HEK293 (cell line): ENCODE data around the gene EDAR.

Experiments used
- CTCF ChIA-PET: fragments of 350-600 bp; formaldehyde crosslinking; extraction: SDS; loops from one replicate; lab custom pipeline; 2021; ENCODE audit warnings: antibody characterized with exemption; lab: Yijun Ruan, JAX
- POLR2A ChIA-PET: fragments of 300-600 bp; formaldehyde crosslinking; extraction: SDS; loops from one replicate; lab custom pipeline; 2020; ENCODE audit warnings: antibody characterized with exemption, inconsistent platforms; lab: Yijun Ruan, JAX
- H3K27ac ChIP-seq: fragments of 200-500 bp; sonication (Bioruptor generic); 2 replicates; pipeline ENCODE4 v1.5.1; 2014; ENCODE audit warnings: low read depth, low read length, control low read depth, inconsistent platforms; ENCODE audit errors: extremely low read depth
- H3K36me3 ChIP-seq, 2 experiments: fragments of 200-500 bp in 1 of 2; sonication (Bioruptor generic) in 1 of 2; 1 replicate in 1 of 2; 2 replicates in 1 of 2; pipeline ENCODE4 v1.5.1; 2014 to 2017; ENCODE audit warnings: inconsistent platforms in 2 of 2, low read length in 2 of 2; ENCODE audit not compliant: control insufficient read depth in 2 of 2, insufficient read depth in 1 of 2
- H3K4me1 ChIP-seq: fragments of 200-500 bp; sonication (Bioruptor generic); 2 replicates; pipeline ENCODE4 v1.5.1; 2014; ENCODE audit warnings: mild to moderate bottlenecking, low read length, inconsistent platforms; ENCODE audit not compliant: control insufficient read depth, insufficient read depth
- H3K4me3 ChIP-seq: 2 replicates; pipeline ENCODE4 v1.5.1; 2011; ENCODE audit warnings: low read depth, mild to moderate bottlenecking, control low read depth, low read length, moderate library complexity
- H3K9me3 ChIP-seq: fragments of 200-500 bp; sonication (Bioruptor generic); 2 replicates; pipeline ENCODE4 v1.5.1; 2014; ENCODE audit warnings: low read depth, low read length, inconsistent platforms; ENCODE audit not compliant: control insufficient read depth, insufficient read depth
- BCL11B ChIP-seq: fragments of 450-650 bp; formaldehyde crosslinking; IDR thresholded peaks from 2 replicates; pipeline ENCODE4 v1.5.1; 2016; ENCODE audit warnings: low read depth, missing biosample characterization, missing genetic modification characterization
- GLIS1 ChIP-seq: fragments of 450-650 bp; formaldehyde crosslinking; IDR thresholded peaks from 2 replicates; pipeline ENCODE4 v1.5.1; 2016; ENCODE audit warnings: missing biosample characterization, missing genetic modification characterization
- HOXD13 ChIP-seq: sonication (generic); formaldehyde crosslinking; IDR thresholded peaks from 2 replicates; pipeline ENCODE4 v1.8.0; 2022; ENCODE audit warnings: missing genetic modification reagents, borderline replicate concordance
- KLF7 ChIP-seq: fragments of 450-650 bp; formaldehyde crosslinking; IDR thresholded peaks from 2 replicates; pipeline ENCODE4 v1.5.1; 2016; ENCODE audit warnings: missing biosample characterization, missing genetic modification characterization, borderline replicate concordance
- PBX3 ChIP-seq: sonication (generic); formaldehyde crosslinking; IDR thresholded peaks from 2 replicates; pipeline ENCODE4 v1.8.1; 2022; ENCODE audit warnings: mild to moderate bottlenecking, moderate library complexity, missing genetic modification reagents
- REPIN1 ChIP-seq: fragments of 450-650 bp; formaldehyde crosslinking; IDR thresholded peaks from 2 replicates; pipeline ENCODE4 v1.5.1; 2017; ENCODE audit warnings: missing biosample characterization, missing genetic modification characterization, low read depth
- SCRT1 ChIP-seq: fragments of 450-650 bp; formaldehyde crosslinking; IDR thresholded peaks from 2 replicates; pipeline ENCODE4 v1.5.1; 2016; ENCODE audit warnings: missing biosample characterization, missing genetic modification characterization, borderline replicate concordance
- YY1 ChIP-seq: fragments of 450-650 bp; formaldehyde crosslinking; IDR thresholded peaks from 2 replicates; pipeline ENCODE4 v1.5.1; 2018; ENCODE audit warnings: missing biosample characterization, missing genetic modification characterization
- ZBTB21 ChIP-seq: fragments of 450-650 bp; formaldehyde crosslinking; IDR thresholded peaks from 2 replicates; pipeline ENCODE4 v1.5.1; 2017; ENCODE audit warnings: missing biosample characterization, missing genetic modification characterization
- ZBTB49 ChIP-seq: fragments of 450-650 bp; formaldehyde crosslinking; IDR thresholded peaks from 2 replicates; pipeline ENCODE4 v1.5.1; 2016; ENCODE audit warnings: missing biosample characterization, missing genetic modification characterization, low read depth
- ZBTB7A ChIP-seq: fragments of 450-650 bp; formaldehyde crosslinking; IDR thresholded peaks from 2 replicates; pipeline ENCODE4 v1.5.1; 2016; ENCODE audit warnings: low read depth, missing biosample characterization, missing genetic modification characterization
- ZFP69B ChIP-seq: fragments of 450-650 bp; formaldehyde crosslinking; IDR thresholded peaks from 2 replicates; pipeline ENCODE4 v1.5.1; 2016; ENCODE audit warnings: missing biosample characterization, missing genetic modification characterization
- ZNF157 ChIP-seq: fragments of 450-650 bp; formaldehyde crosslinking; IDR thresholded peaks from 2 replicates; pipeline ENCODE4 v1.5.1; 2016; ENCODE audit warnings: missing biosample characterization, missing genetic modification characterization
- ZNF175 ChIP-seq: fragments of 450-650 bp; formaldehyde crosslinking; IDR thresholded peaks from 2 replicates; pipeline ENCODE4 v1.5.1; 2016; ENCODE audit warnings: missing biosample characterization, missing genetic modification characterization
- ZNF184 ChIP-seq: fragments of 450-650 bp; IDR thresholded peaks from 2 replicates; pipeline ENCODE4 v1.5.1; 2018; ENCODE audit warnings: missing biosample characterization, mild to moderate bottlenecking, missing genetic modification characterization
- ZNF211 ChIP-seq: fragments of 450-650 bp; formaldehyde crosslinking; IDR thresholded peaks from 2 replicates; pipeline ENCODE4 v1.5.1; 2016; ENCODE audit warnings: low read depth, missing biosample characterization, missing genetic modification characterization
- ZNF221 ChIP-seq: fragments of 450-650 bp; formaldehyde crosslinking; IDR thresholded peaks from 2 replicates; pipeline ENCODE4 v1.5.1; 2017; ENCODE audit warnings: missing biosample characterization, missing genetic modification characterization, borderline replicate concordance
- ZNF423 ChIP-seq: fragments of 450-650 bp; formaldehyde crosslinking; IDR thresholded peaks from 2 replicates; pipeline ENCODE4 v1.5.1; 2016; ENCODE audit warnings: missing biosample characterization, missing genetic modification characterization
- ZNF473 ChIP-seq: fragments of 450-650 bp; formaldehyde crosslinking; IDR thresholded peaks from 2 replicates; pipeline ENCODE4 v1.5.1; 2017; ENCODE audit warnings: missing biosample characterization, missing genetic modification characterization
- ZNF510 ChIP-seq: fragments of 450-650 bp; formaldehyde crosslinking; IDR thresholded peaks from 2 replicates; pipeline ENCODE4 v1.5.1; 2018; ENCODE audit warnings: mild to moderate bottlenecking, missing genetic modification characterization, missing biosample characterization; ENCODE audit not compliant: insufficient replicate concordance
- ZNF521 ChIP-seq: fragments of 450-650 bp; formaldehyde crosslinking; IDR thresholded peaks from 2 replicates; pipeline ENCODE4 v1.5.1; 2017; ENCODE audit warnings: missing biosample characterization, mild to moderate bottlenecking, missing genetic modification characterization
- ZNF548 ChIP-seq: fragments of 450-650 bp; formaldehyde crosslinking; IDR thresholded peaks from 2 replicates; pipeline ENCODE4 v1.5.1; 2016; ENCODE audit warnings: missing biosample characterization, missing genetic modification characterization
- ZNF623 ChIP-seq: fragments of 450-650 bp; formaldehyde crosslinking; IDR thresholded peaks from 2 replicates; pipeline ENCODE4 v1.5.1; 2016; ENCODE audit warnings: missing biosample characterization, missing genetic modification characterization
- ZNF654 ChIP-seq: fragments of 450-650 bp; formaldehyde crosslinking; IDR thresholded peaks from 2 replicates; pipeline ENCODE4 v1.5.1; 2016; ENCODE audit warnings: low read depth, missing biosample characterization, missing genetic modification characterization
- ZNF664 ChIP-seq: fragments of 450-650 bp; formaldehyde crosslinking; IDR thresholded peaks from 2 replicates; pipeline ENCODE4 v1.5.1; 2016; ENCODE audit warnings: missing biosample characterization, missing genetic modification characterization
- ZNF692 ChIP-seq: fragments of 450-650 bp; formaldehyde crosslinking; IDR thresholded peaks from 2 replicates; pipeline ENCODE4 v1.5.1; 2016; ENCODE audit warnings: missing biosample characterization, missing genetic modification characterization
- ZNF768 ChIP-seq: fragments of 450-650 bp; formaldehyde crosslinking; IDR thresholded peaks from 2 replicates; pipeline ENCODE4 v1.5.1; 2018; ENCODE audit warnings: missing biosample characterization, mild to moderate bottlenecking, missing genetic modification characterization
- ZNF837 ChIP-seq: fragments of 450-650 bp; formaldehyde crosslinking; IDR thresholded peaks from 2 replicates; pipeline ENCODE4 v1.5.1; 2016; ENCODE audit warnings: missing biosample characterization, missing genetic modification characterization
- ZXDB ChIP-seq: fragments of 450-650 bp; formaldehyde crosslinking; IDR thresholded peaks from 2 replicates; pipeline ENCODE4 v1.5.1; 2016; ENCODE audit warnings: missing biosample characterization, missing genetic modification characterization
- TF ChIP-seq, protein P1 (sequence below): fragments of 450-650 bp; formaldehyde crosslinking; IDR thresholded peaks from 2 replicates; pipeline ENCODE4 v1.5.1; 2017; ENCODE audit warnings: missing biosample characterization, missing genetic modification characterization

The EDAR gene

DNA sequence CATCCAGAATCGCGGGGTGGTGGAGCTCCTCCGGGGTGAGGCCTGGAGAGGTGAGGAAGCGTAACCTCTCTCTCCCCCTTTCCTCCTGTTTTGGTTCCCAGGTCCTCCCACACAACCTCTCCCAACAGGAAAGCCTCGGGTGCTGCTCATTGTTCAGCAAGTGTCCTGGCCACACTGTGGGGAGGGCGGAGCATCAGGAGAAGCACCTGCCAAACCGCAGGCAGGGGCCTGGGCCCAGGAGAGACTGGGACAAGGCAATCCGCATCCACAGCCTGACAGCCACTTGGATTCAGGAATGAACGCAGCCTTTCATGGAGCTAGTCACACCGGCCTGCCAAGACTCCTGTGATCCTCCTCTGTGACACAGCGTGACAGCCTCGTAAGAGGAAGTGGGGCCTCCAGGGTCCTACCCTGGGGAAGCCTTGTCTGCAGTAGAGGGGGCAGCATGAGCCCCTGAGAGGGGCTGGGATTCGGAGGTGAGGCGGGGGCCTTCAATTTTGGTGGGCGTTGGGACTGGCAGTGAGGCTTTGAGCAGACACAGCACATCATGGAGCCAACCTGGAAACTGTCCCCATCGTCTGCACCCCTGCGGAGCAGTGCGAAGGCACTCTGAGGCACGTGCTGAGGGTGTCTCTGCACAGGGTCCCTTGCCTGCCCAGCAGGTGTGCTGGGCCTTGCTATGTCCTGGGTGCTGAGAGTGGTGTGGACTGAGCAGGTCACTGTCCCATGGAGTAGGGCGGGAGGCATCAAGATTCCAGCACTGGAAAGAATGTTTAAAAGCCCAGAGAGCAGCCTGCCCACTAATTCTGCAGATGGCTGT, 62.2 kb downstream of the EDAR start (continued):
- no peak for TF ChIP-seq ZNF423 (tag by site-specific recombination)
- no peak for TF ChIP-seq ZNF664 (tag by site-specific recombination)
- no peak for TF ChIP-seq ZXDB (tag by site-specific recombination)
- no peak for TF ChIP-seq PBX3 (CRISPR knock-in tag)
- TF ChIP-seq ZNF175 (tag by site-specific recombination): no peak
- no peak for TF ChIP-seq HOXD13 (CRISPR knock-in tag)
- no peak for TF ChIP-seq ZNF623 (tag by site-specific recombination)
- TF ChIP-seq KLF7 (tag by site-specific recombination): no peak
- TF ChIP-seq ZNF473: no peak
- TF ChIP-seq ZNF521: no peak
- TF ChIP-seq ZNF654 (tag by site-specific recombination): no peak
- no peak for TF ChIP-seq ZNF692

DNA sequence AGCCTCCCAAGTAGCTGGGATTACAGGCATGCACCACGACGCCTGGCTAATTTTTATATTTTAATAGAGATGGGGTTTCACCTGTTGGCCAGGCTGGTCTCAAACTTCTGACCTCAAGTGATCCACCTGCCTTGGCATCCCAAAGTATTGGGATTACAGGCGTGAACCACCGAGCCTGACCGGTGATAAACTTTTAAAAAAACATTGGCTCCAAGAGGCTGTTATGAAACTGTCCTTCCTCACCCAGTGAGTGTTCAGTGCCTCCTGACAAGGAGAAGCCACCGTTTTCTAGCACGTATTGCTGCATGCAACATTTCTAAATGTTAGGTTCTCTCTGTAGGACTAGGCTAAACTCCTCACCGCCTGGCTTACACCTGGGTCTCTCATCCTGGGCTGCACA, 63.3 kb downstream of the EDAR start:
- CTCF ChIA-PET: interaction anchor here (0.5 to 7.0 kb wide), 3 partner anchors 63 to 620 kb away, joined by 3 to 74 read pairs (median 8); partner anchors contain the start of gene EDAR

More for the DNA sequence above, 63.3 kb downstream of the EDAR start:
- Histone ChIP-seq H3K4me3 (no peak overlapping the region), H3K36me3 (no peaks in the 10 kb centered on the region), H3K27ac (no peak overlapping the region), H3K4me1 (no peaks in the 10 kb centered on the region), H3K9me3 (no peaks in the 10 kb centered on the region)
- POLR2A ChIA-PET: no interaction called here
- TF ChIP-seq ZBTB7A (tag by site-specific recombination) (no peak), REPIN1 (tag by site-specific recombination) (no peak), ZBTB49 (no peak), ZNF768 (tag by site-specific recombination) (no peak), ZBTB21 (tag by site-specific recombination) (no peak), ZNF184 (no peak), ZNF510 (no peak), BCL11B (tag by site-specific recombination) (no peak), ZNF211 (tag by site-specific recombination) (no peak), ZNF157 (tag by site-specific recombination) (no peak), ZNF221 (tag by site-specific recombination) (no peak), HOXD13 (CRISPR knock-in tag) (no peak), ZNF837 (tag by site-specific recombination) (no peak), ZNF473 (no peak), GLIS1 (tag by site-specific recombination) (no peak), ZFP69B (tag by site-specific recombination) (no peak), ZNF548 (tag by site-specific recombination) (no peak), SCRT1 (tag by site-specific recombination) (no peak), YY1 (tag by site-specific recombination) (no peak)
- TF ChIP-seq, protein P1, sequence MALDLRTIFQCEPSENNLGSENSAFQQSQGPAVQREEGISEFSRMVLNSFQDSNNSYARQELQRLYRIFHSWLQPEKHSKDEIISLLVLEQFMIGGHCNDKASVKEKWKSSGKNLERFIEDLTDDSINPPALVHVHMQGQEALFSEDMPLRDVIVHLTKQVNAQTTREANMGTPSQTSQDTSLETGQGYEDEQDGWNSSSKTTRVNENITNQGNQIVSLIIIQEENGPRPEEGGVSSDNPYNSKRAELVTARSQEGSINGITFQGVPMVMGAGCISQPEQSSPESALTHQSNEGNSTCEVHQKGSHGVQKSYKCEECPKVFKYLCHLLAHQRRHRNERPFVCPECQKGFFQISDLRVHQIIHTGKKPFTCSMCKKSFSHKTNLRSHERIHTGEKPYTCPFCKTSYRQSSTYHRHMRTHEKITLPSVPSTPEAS (tag by site-specific recombination): no peak
- TF ChIP-seq, all 188 proteins: peak for 0
